HG03469 (cell line): ENCODE results near the gene MAP2K6.

Source experiments
- ATAC-seq: cut with Tn5 transposase; IDR thresholded peaks from one replicate; pipeline ENCODE4 v1.9.1; 2021; ENCODE audit warnings: mild to moderate bottlenecking, moderate library complexity, moderate number of reproducible peaks; ENCODE audit not compliant: unreplicated experiment

The MAP2K6 gene

DNA sequence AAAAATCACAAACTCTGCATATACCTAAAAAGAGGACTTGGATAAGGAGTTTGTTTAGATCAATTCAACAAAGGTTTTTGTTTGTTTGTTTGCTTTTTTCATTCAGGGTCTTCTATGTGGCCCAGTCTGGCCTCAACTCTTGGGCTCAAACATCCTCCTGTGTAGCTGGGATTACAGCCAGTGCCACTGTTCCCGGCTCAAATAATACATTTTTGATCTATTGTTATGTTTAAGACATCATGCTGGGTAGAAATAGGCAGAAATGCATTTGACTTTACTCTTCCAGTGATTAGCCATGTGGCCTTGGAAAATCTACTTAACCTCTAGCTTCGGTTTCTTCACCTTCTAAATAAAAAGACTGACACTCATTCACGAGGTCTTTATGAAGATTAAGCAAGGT lies 11.5 kb downstream of the MAP2K6 start:
- ATAC-seq = no peak

DNA sequence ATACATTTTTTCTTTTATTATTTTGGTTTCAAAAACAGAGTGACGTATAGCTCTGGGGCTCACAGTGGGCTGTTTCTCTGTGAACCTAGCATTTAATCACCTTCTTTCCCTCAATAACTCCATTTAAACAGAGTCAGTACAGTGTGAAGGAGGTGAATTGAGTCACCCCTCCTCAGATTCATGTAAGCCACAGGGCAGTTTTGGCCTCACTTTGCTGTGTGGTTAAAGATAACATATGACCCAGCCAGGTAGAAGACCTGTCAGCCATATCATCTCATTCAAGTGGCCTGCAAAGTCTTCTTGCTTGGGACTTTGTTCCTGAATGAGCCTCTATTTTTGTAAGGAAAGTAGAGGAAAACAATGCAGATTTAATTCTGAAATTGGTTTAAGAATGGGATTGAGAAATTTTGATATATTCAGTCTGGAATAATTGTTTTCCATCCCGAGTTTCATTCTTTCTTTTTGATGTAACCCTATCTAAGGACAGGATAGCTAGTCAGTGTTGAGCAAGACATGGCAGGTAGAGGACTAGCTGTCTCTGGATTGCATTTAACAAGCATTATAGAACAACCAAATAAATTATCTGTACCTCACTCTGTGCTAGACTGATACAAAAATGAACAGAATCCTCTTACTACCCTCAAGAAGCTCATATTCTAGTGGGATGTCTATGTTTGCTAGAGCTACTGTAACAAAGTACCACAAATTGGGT lies 13.1 kb downstream of the MAP2K6 start:
- ATAC-seq = no peak

DNA sequence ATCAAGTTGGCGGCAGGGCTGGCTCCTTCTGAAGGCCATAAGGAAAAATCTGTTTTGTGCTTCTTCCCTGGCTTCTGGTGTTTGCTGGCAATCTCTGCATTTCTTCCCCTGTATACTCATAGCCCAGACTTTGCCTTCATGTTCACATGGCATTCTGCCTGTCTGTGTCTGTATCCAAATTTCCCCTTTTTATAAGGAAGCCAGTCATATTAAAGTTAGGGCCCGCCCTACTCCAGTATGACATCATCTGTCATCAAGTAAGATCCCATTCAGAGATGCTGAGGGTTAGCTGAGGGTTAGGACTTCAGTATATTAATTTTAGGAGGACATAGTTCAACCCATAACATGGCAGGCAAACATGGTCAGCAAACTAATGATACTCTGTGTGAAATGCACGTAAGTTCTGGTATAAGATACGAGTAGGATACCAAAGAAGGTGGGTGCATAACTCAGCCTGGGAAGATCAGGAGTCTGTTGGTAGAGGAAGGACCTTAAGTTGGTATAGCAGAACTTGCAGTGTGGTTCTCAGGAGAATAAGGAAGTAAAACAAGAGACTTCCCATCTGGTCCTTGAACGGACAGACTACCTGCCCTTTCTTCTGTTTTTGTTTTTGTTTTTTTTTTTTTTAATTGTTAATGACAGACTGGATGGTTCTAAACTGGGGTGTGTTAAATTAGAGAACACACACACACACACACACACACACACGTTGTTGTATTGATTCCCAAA lies 13.9 kb downstream of the MAP2K6 start:
- ATAC-seq = no peak

DNA sequence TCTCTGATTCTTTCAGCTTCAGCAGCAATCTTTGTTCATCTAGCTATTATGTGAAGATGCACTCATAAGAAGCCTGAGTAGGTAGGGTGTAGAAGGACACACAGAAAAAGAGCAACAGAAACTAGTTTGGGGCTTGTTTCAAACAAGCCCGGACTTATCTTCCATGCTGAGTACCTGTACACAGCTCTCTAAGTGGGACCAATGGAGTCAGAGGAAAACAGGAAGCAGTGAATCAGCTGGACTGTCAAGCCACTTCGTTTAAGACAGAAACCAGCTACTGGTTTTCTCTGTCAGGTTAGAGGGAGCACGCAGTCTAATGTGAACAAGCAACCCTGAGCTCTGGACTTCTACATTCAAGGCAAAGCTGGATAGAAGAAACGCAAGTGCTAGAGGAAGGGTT lies 16.0 kb downstream of the MAP2K6 start:
- no peak for ATAC-seq

DNA sequence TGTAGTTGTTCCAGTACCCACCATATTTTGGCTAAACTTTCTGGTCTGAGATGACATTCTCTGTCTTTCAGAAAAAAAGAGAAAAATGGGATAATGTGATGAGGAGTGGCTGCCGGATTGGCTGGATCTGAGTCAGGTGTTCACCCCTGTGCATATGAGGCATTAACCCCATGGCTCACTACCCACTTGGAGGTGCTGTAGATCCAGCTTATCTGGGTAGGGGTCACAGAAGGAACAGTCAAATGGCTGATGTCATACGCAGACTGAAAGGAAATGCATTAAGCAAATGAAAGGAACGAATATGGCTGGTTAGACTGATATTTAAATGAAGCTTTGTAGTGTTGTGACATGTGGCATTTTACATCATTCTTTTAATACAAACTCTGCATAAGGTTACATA lies 17.3 kb downstream of the MAP2K6 start:
- no peak for ATAC-seq

DNA sequence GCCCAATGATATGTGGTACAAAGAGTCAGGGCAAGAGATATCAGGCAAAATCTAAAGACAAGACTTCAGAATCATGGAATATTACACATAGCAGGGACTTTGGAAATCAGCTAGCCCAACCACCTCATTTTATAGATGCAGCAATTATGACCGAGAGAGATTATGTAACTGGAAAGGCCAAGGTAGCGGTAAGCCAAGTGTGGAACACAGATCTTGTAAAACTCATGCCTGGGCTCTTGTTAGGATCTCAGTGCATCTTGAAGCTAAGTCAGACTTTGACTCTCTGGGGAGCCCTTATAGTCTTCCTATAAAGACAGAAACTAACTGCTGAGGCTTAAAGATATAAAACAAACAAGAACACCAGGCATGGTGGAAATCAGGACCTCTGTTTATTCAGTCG lies 18.6 kb downstream of the MAP2K6 start:
- ATAC-seq = no peak

DNA sequence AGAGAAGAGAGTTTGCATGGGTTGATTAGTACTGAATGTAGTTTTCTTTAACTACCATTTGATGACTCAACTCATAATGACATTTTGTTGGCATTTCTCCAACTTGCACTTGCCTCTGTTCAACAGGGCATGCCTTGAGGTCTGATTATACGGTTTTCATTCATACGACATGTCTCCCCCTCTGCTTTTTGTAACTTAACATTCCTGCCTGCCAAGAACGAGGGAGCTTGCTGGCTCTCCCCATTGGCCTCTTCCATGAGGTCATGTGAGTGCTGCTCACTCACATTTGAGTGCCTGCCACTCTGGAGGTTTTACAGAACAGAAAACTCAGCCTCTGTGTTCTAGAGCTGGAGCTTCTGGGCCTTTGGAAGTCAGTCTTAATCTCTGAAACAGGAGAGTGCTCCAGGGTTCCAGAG lies 19.7 kb downstream of the MAP2K6 start:
- no peak for ATAC-seq

DNA sequence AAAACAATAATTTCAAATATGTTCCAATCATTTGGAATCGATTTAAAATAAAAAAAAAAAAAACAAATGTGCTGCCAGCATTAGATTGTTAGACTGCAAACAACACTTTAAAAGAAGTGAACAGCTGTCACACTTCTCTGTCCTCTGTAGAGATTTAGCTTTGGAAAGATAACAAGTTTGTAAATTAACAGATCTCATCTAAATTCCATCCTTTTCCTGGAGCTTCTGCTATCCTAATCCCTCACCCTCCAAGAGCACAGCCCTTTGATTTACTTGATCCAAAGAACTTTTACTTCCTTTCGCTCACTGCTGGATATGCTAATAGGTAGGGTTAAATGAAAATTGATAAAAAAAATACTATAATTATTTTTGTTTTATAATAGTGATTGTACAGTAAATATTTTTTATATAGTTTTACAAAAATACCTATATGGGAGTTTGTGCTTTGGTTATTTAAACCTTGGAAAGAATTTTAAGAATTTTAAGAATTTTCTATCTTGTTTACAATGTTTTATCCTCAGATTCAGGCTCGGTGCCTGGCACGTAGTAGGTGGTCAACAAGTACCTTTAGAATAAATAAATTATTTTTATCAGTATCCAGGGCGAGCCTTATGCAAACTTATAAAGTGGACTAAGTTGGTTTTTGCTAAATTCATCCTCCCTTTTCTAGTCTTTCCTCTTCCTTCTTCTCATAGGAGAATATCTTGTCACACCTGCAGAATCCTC lies 21.6 kb downstream of the MAP2K6 start:
- ATAC-seq = no peak

DNA sequence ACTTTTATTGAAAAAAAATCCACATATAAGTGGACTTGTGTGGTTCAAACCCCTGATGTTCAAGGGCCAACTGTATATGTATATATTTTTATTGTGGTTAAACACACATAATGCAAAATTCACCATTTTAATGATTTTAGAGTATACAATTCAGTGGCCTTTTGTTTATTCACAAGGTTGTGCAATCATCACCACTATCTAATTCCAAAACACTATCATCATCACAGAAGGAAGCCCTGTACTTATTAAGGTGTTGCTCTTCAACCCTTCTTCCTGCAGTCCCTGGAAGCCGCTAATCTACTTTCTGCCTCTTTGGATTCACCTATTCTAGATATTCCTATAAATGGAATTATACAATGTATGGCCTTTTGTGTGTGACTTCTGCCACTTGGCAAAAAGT lies 23.0 kb downstream of the MAP2K6 start:
- ATAC-seq = no peak

DNA sequence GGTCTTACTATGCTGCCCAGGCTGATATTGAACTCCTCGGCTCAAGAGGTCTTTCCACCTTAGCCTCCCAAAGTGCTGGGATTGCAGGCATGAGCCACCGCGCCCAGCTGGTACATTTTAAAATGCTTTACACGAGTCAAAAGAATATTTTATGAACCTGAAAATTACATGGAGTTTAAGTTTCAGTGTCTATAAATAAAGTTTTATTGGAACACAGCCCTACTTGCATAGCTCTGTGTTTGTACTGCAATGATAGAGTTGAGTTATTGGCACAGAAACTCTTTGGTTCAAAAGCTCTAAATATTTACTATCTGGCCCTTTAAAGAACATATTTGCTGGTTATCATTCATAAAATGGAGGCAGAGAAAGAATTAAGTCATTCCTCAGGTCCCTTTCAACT lies 24.3 kb downstream of the MAP2K6 start:
- ATAC-seq = no peak

DNA sequence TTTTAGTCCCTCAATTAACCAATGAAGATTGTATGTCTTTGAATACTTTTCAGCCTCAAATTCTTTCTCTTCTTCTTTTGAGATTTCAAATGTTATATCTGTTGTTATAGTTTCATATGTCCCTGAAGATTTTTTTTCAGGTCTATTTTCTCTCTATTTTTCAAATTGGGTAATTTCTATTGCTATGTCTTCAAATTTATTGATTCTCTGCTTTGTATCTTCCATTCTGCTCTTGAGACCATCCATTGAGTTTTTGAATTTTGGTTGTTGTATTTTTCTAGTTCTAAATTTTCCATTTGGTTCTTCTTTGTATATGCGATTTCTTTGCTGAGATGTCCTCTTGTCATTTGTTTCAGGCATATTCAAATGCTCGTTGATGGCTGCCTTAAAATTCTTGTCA lies 26.7 kb downstream of the MAP2K6 start:
- no peak for ATAC-seq

DNA sequence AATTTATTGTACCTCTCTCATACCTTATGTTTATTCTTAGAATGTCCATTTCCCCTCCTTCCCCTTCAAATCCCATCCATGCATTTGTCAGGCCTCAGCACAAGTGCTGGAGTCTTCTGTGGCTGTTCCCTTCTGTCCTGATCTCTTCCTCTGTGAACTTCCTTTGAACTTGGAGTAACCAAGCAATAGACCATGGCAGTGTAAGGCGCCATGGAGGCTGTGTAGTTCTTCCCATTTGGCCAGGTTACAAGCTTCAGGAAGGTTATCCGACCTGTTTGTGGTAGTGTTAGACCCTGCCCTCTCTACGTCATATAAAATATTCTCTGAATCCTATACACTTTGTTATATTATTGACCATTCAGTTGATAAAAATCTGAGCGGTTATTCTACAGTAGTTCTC lies 28.6 kb downstream of the MAP2K6 start:
- ATAC-seq = no peak

DNA sequence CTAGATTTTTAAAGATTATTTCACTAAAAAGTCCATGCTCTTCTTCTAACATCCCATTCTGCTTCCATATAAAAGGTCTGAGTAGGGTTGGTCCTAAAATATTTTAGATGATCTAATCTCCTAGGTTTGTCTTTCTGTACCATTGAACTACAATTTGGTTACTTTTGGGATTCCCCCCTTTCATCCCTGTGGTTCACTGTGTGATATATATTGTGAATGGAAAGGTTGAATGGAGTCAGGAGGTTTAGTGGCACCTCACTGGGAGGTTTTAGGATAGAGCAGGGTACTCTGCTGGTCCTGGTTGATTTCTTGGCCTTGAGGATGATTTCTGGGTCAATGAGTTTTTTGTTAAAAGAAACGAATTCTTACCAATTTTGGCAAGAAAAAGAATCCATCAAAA lies 29.5 kb downstream of the MAP2K6 start:
- ATAC-seq = no peak

DNA sequence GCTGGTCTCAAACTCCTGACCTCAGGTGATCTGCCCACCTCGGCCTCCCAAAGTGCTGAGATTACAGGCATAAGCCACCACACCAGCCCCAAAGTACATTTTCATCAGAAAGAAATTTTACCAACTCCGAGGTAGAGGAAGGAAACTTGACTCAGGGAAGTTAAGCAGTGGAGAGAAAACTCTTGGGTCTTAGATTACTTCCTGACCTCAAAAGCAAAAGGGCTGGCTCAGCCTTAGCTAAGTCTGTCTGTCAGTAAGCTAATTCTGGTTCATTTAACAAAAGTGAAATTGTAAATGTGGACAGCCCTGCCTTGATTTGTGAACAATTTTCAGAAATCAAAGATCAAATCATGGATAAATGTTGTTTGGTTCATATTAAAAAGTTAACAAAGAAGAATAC lies 30.6 kb downstream of the MAP2K6 start:
- no peak for ATAC-seq

DNA sequence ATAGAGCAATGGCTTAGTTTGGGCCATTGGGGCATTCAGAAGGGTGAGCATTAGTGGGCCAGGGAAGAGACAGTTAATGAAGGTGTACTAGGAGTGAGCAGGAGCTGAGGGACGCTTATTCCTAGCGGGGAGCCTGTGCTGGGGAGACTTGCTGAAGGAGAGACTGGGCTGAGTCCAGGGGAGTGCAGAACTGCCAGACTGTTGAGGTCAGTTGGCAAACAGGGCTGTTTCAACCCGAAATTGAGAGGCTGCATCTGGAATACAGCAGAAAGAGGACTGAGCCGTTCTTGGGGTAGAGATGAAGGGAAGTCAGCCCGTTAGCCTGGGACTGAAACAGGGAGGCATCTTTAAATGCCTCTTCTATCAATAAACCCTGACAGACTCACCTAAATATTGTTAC lies 33.2 kb downstream of the MAP2K6 start:
- ATAC-seq = no peak

DNA sequence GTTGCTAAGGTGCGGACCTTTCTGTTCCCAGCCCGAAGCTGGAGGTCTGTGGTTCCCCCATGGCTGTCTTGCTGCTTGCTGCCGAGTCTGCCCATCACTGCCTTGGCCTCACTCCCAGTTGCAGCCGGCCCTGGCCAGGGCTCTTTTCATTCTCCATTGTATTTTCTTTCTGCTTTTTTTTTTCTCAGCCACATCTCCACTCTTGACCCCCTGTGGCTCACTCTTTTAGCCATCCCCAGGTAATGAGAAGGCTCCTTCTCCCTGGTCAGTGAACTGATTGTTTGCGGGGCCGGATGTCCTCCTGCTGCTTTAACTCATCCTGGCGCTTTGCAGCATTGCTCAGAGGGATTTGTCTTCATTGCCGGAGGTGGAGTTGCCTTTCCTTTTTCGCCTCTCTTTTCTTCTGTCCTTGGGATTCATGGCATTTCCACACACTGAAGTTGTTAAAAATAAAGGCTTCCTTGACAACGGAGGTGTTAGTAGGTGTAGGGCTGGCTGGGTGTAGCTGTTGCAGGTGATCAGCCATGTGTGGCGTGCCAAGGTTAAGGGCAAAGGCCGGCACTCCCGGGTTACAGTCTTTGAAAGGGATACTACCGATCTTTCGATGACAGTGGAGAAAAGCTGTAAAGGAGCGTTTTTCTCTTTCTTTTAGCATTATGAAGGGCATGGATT lies 34.1 kb downstream of the MAP2K6 start:
- no peak for ATAC-seq

DNA sequence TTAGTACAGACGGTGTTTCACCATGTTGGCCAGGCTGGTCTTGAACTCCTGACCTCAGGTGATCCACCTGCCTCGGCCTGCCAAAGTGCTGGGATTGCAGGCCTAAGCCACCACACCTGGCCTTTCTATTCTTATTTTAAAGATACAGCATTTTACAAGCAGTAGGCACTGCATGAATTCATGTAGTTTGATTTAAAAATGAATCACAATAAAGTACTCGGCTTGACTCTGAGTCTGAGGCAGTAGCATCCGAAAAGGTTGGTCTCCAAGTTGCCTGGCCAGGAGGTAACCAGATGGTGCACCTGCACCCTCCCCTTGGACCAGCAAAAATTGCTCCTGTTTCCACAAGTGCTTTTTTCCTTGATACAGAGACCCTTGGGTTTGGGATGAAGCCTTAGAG lies 35.6 kb downstream of the MAP2K6 start:
- no peak for ATAC-seq

DNA sequence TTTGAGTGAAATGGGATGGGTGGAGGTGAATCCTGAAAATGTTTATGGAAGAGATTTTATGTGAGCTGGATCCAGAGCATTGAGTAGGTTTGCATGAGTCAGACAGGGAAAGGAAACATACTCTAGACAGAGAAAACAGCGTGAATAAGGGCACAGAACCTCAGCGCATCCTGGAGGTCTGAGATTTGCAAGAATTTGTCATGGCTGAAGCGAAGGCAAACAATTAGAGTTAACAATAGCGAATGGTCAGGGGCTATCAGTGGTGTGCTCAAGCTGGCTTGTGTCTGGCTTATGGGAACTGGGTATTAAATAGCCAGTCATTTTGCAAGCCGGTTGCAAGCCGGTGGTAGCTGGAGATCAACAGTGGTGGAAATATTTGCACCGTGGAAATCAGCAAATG lies 36.4 kb downstream of the MAP2K6 start:
- ATAC-seq = no peak

DNA sequence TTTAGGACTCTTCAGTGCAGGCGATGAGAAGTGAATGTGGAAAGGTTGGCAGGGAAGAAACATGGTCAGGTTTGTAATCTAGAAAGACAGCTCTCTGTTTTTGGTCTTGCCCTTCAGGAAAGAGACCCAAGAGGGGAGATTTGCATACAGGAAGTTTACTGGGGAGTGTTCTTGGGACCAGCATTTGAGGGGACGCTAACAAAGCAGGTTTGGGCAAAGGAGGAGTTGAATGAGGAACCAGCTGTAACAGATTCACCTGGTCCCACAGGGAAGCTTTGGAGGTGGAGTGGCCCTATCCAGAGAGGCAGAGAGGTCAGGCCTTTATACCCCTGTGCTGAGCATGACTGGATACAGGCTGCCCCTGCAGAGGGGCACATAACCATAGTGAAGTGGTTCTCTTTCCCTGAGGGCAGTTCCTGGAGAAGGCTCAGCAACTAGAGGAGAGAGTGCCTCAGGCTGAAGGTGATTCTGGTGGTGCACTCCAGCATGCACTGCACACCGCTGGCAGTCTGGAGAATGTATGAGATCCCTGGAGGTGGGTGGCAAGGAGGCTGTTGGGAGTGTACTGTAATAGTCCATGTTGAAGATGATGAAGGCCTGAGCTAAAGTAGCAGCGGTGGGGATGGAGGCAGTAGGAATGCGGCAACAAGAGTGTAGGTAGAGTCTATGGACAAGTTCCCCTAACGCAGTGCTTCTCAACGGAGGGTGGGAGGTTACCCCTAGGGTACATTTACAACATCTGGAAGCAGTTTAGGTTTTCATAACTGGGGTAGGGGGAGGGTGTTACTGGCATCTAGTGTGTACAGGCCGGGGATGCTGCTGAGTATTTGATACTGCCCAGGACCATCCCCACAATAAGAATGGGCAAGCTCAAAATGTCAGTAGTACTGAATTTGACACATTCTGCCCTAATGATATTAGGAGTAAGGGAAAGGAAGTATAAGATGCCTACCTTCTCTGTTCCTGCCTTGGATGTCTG lies 37.2 kb downstream of the MAP2K6 start:
- no peak for ATAC-seq

DNA sequence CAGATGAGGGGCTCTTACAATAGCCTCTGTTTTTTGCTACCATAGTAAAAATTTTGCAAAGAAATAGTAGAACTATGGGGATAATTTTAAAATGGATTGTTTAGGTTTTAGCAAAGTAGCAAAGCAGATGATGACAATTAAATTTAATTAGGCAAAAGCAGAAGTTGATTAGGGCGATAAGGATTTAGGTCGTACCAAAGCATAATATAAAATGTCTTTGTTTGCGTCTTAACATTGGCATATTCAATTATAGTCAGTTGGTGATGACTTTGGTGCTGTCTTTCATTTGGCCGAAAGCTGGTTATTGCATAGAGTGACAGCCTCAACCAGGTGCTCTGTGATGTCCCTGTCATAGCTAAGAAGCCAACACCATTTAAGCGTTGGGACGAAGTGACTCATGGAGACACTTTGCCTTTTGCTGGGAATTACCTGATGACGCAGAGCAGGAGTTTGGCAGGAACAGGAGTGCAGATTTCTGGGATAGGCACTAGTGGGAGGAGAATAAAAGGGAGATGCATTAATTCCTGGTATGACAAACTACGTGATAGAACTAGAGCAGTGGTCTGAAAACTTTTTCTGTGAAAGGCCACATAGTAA lies 38.3 kb downstream of the MAP2K6 start:
- no peak for ATAC-seq
